HepG2 (cell line): Measurements from ENCODE around the gene CCDC7. TPM values are rescaled to one million over a fixed set of nuclear protein-coding genes. Genes with fewer than 3 reads are reported as not detected.
"Not testable (repeated sequence)": the region's sequence is repeated elsewhere in the genome, so short reads cannot be mapped to it uniquely, and the experiment has no call there.

Experiments
- ATAC-seq: fragments of 200-7000 bp; cut with Tn5 transposase; 3 replicates; pipeline ENCODE4 v1.9.1; 2020; ENCODE audit warnings: mild to moderate bottlenecking, moderate library complexity
- BruUV-seq: library from RNA; stranded (reverse); fragments of 400-500 nt; replicated peaks from 2 replicates; lab custom pipeline; 2021; lab: Mats Ljungman, UMichigan
- CTCF ChIA-PET: fragments of 300-600 bp; formaldehyde crosslinking; extraction: SDS; loops from one replicate; lab custom pipeline; 2021; ENCODE audit warnings: low total read pairs, inconsistent platforms, low intra/inter-chr PET ratio; lab: Yijun Ruan, JAX
- POLR2A ChIA-PET: fragments of 350-600 bp; sonication (Branson Sonifier 250); formaldehyde crosslinking; loops from one replicate; lab custom pipeline; 2020; ENCODE audit warnings: antibody characterized with exemption, inconsistent platforms; lab: Yijun Ruan, JAX
- DNase-seq: peaks from one replicate; pipeline ENCODE4 v3.0.0-alpha.2; 2015; ENCODE audit warnings: low spot score
- FAIRE-seq: peaks from 3 replicates; lab custom pipeline; 2011; peaks lifted over from hg19 to GRCh38; lab: Jason Lieb, UNC
- H2AFZ ChIP-seq: one replicate; pipeline ENCODE4 v1.6.1; 2011; ENCODE audit warnings: low read length, inconsistent platforms
- H3K27ac ChIP-seq: fragments of 300-600 bp; 3 replicates; pipeline ENCODE4 v1.8.0; 2011; ENCODE audit warnings: mixed run types, mild to moderate bottlenecking, mixed read lengths, low read length, inconsistent platforms; ENCODE audit not compliant: insufficient read depth; ENCODE audit errors: extremely low read length
- H3K27me3 ChIP-seq, 2 experiments: fragments of 200-600 bp in 1 of 2; 2 replicates in 1 of 2; 3 replicates in 1 of 2; pipeline versions ENCODE4 v1.6.0 to v1.8.0; 2011; ENCODE audit warnings: low read length in 2 of 2, mild to moderate bottlenecking in 2 of 2, moderate library complexity in 2 of 2, inconsistent platforms in 1 of 2; ENCODE audit not compliant: insufficient read depth in 2 of 2, control insufficient read depth in 1 of 2
- H3K36me3 ChIP-seq, 2 experiments: fragments of 200-600 bp in 1 of 2; replicated peaks in 1 of 2; 2 replicates in 1 of 2; 3 replicates in 1 of 2; pipeline versions ENCODE4 v1.5.1 to v1.8.0; 2011; ENCODE audit warnings: low read length in 2 of 2, inconsistent platforms in 1 of 2; ENCODE audit not compliant: insufficient read depth in 2 of 2, control insufficient read depth in 1 of 2
- H3K4me1 ChIP-seq: 2 replicates; pipeline ENCODE4 v1.5.1; 2012; ENCODE audit warnings: low read length, inconsistent platforms; ENCODE audit not compliant: insufficient read depth
- H3K4me2 ChIP-seq: 2 replicates; pipeline ENCODE4 v1.6.0; 2011; ENCODE audit warnings: low read depth, low read length, inconsistent platforms
- H3K4me3 ChIP-seq, 3 experiments: fragments of 200-600 bp in 1 of 3; sonication (generic), shearing (Covaris generic) in 1 of 3; replicated peaks in 1 of 3; 2 replicates each; pipeline ENCODE4 v1.5.1; 2011 to 2016; ENCODE audit warnings: low read length in 3 of 3, inconsistent platforms in 2 of 3, low read depth in 2 of 3, mild to moderate bottlenecking in 2 of 3, control low read depth in 1 of 3, mixed read lengths in 1 of 3; ENCODE audit not compliant: insufficient read depth in 1 of 3
- H3K79me2 ChIP-seq: one replicate; pipeline ENCODE4 v1.6.1; 2011; ENCODE audit warnings: low read length, inconsistent platforms; ENCODE audit not compliant: insufficient read depth
- H3K9ac ChIP-seq: 2 replicates; pipeline ENCODE4 v1.6.0; 2011; ENCODE audit warnings: mild to moderate bottlenecking, low read depth, low read length, inconsistent platforms; ENCODE audit not compliant: insufficient read depth
- H3K9me3 ChIP-seq: 2 replicates; pipeline ENCODE4 v1.5.1; 2012; ENCODE audit warnings: mild to moderate bottlenecking, low read length
- H4K20me1 ChIP-seq: 2 replicates; pipeline ENCODE4 v1.6.0; 2011; ENCODE audit warnings: inconsistent platforms, mild to moderate bottlenecking, low read length, moderate library complexity; ENCODE audit not compliant: insufficient read depth
- ATAD3A ChIP-seq: sonication (generic); formaldehyde crosslinking; IDR thresholded peaks from 2 replicates; pipeline ENCODE4 v1.4.0; 2020; ENCODE audit warnings: missing genetic modification reagents
- ATF2 ChIP-seq: sonication (generic); formaldehyde crosslinking; IDR thresholded peaks from 2 replicates; pipeline ENCODE4 v1.4.0; 2020; ENCODE audit warnings: missing genetic modification reagents
- ATF7-NPFF ChIP-seq: sonication (generic); formaldehyde crosslinking; IDR thresholded peaks from 2 replicates; pipeline ENCODE4 v1.8.1; 2023; ENCODE audit warnings: mild to moderate bottlenecking, low read depth, missing genetic modification reagents, moderate library complexity
- ELF3 ChIP-seq: IDR thresholded peaks from 2 replicates; pipeline ENCODE4 v1.6.1; 2016; ENCODE audit warnings: missing genetic modification reagents, missing compliant biosample characterization
- JDP2 ChIP-seq: sonication (generic); formaldehyde crosslinking; IDR thresholded peaks from 2 replicates; pipeline ENCODE4 v1.8.1; 2022; ENCODE audit warnings: missing genetic modification reagents, borderline replicate concordance
- JUN ChIP-seq: sonication (generic); formaldehyde crosslinking; IDR thresholded peaks from 2 replicates; pipeline ENCODE4 v1.4.0; 2020; ENCODE audit warnings: mild to moderate bottlenecking, missing genetic modification reagents
- NFIB ChIP-seq: sonication (generic); formaldehyde crosslinking; IDR thresholded peaks from 2 replicates; pipeline ENCODE4 v1.9.0; 2021; ENCODE audit warnings: missing genetic modification reagents, mild to moderate bottlenecking, borderline replicate concordance
- SMC3 ChIP-seq: IDR thresholded peaks from 2 replicates; pipeline ENCODE4 v1.6.1; 2011; ENCODE audit warnings: low read length, improper control_type of control experiment
- ZFP91 ChIP-seq: sonication (generic); formaldehyde crosslinking; IDR thresholded peaks from 2 replicates; pipeline ENCODE4 v1.9.0; 2022; ENCODE audit warnings: missing genetic modification reagents, mild to moderate bottlenecking, borderline replicate concordance
- ZNF34 ChIP-seq: sonication (generic); formaldehyde crosslinking; IDR thresholded peaks from 2 replicates; pipeline ENCODE4 v1.4.0; 2020; ENCODE audit warnings: mild to moderate bottlenecking, missing genetic modification reagents, borderline replicate concordance
- ZNF354B ChIP-seq: sonication (generic); formaldehyde crosslinking; IDR thresholded peaks from 2 replicates; pipeline ENCODE4 v1.8.0; 2022; ENCODE audit warnings: mild to moderate bottlenecking, missing genetic modification reagents
- WGBS: methylation state at CpG from one replicate; pipeline ENCODE4 v1.1.6; 2017; ENCODE audit warnings: low lambda C conversion rate; 5-methylcytosine and 5-hydroxymethylcytosine counted together
- in situ Hi-C: cut with HindIII; loops from 2 replicates; pipeline ENCODE4 v1.10.0; 2017; ENCODE audit warnings: low pct_unique_long_range_greater_than_20kb; ENCODE audit not compliant: extremely low pct_ligation_motif_present
- intact Hi-C: fragments of 100-400 bp; cut with micrococcal nuclease; formaldehyde crosslinking; loops from one replicate; pipeline ENCODE4 v1.10.0; 2022; ENCODE audit not compliant: unreplicated experiment
- polyA plus RNA-seq, 8 experiments: library from polyadenylated mRNA; depleted of rRNA in 3 of 8; stranded (reverse) in 7 of 8; unstranded in 1 of 8; fragments of >200 nt; fragmentation: Illumina TruSeq in 4 of 8; extraction: Trizol in 4 of 8; gene quantifications; 2 replicates each; pipeline versions ENCODE4 v1.2.1 to v1.2.3, GENCODE V29; 2011 to 2016; ENCODE audit warnings: low read depth in 4 of 8, missing spikeins in 1 of 8, mixed read lengths in 1 of 8; ENCODE audit not compliant: insufficient read depth in 1 of 8
- total RNA-seq, 5 experiments: library from RNA; depleted of rRNA; stranded (reverse); fragments of >200 nt; fragmentation: Illumina TruSeq; extraction: Trizol; gene quantifications; 2 replicates each; pipeline ENCODE4 v1.2.3, GENCODE V29; 2016; ENCODE audit warnings: low read depth in 1 of 5
- TF ChIP-seq, protein P1 (sequence below): sonication (generic); formaldehyde crosslinking; IDR thresholded peaks from 2 replicates; pipeline ENCODE4 v1.5.1; 2020; ENCODE audit warnings: mild to moderate bottlenecking, missing genetic modification reagents
- TF ChIP-seq, protein P2 (sequence below): sonication (generic); formaldehyde crosslinking; IDR thresholded peaks from 2 replicates; pipeline ENCODE4 v1.4.0; 2020; ENCODE audit warnings: mild to moderate bottlenecking, missing genetic modification reagents

The CCDC7 gene
- total and polyA plus RNA-seq, 2 of the 13 experiments (the other 11 are each of a cell fraction or from before 2014, with no cell fraction given): 0.40 to 1.8 TPM

DNA sequence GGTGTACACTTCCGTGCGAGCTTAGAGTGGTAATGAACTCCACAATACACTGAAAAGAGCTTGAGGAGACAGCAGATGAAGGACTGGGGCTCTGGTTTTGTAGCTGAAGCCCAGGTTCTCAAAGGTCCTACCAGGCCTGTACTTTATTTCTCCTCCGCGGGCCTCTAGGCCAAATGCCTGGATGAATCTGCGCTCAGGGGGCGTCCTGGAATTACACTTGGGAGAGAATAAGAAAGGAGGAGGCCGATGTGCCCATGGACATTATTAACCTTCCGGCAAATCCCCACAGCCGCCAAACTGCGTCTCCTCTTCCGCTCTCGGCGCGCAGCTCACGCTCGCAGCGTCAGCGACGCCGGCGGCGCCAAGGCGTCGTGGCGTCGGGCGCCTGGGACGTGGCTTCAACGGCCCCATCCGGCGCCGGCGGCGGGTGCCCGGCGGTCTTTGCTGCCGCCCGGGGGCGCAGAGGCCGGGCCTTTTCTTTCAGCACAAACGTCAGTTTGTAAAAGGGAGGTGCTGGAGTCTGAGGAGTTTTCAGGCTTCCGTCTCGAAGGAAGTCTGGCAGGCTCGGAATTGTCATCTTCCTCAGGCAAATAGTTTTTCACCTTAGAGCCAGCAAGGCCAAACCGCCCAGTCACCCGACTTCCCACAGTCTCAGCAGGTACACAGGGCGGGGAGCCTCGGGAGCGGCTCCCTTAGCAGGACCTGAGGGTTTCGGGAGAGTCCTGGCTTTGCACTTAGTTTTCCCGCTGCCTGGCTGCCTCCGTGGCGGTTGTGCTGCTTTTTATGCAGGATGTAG, at the start of gene CCDC7 (continued):
- TF ChIP-seq JDP2 (CRISPR knock-in tag) (no peak; the same call in 1 of the 2 replicates), ATF7-NPFF (CRISPR knock-in tag) (0 out of 2 replicates have a peak, but pooled peaks have one; percentile 44), NFIB (no peak), ZNF354B (CRISPR knock-in tag) (0 out of 2 replicates have a peak, but pooled peaks have one; percentile 54), ZFP91 (CRISPR knock-in tag) (peak; percentile 83; the same call in 1 of the 2 replicates), SMC3 (no peak), ATAD3A (CRISPR knock-in tag) (no peak), ELF3 (peak; percentile 39; the same call in 1 of the 2 replicates), ATF2 (CRISPR knock-in tag) (peak; percentile 57; the same call in 1 of the 2 replicates), ZNF34 (CRISPR knock-in tag) (no peak), JUN (CRISPR knock-in tag) (no peak)
- TF ChIP-seq, protein P1, sequence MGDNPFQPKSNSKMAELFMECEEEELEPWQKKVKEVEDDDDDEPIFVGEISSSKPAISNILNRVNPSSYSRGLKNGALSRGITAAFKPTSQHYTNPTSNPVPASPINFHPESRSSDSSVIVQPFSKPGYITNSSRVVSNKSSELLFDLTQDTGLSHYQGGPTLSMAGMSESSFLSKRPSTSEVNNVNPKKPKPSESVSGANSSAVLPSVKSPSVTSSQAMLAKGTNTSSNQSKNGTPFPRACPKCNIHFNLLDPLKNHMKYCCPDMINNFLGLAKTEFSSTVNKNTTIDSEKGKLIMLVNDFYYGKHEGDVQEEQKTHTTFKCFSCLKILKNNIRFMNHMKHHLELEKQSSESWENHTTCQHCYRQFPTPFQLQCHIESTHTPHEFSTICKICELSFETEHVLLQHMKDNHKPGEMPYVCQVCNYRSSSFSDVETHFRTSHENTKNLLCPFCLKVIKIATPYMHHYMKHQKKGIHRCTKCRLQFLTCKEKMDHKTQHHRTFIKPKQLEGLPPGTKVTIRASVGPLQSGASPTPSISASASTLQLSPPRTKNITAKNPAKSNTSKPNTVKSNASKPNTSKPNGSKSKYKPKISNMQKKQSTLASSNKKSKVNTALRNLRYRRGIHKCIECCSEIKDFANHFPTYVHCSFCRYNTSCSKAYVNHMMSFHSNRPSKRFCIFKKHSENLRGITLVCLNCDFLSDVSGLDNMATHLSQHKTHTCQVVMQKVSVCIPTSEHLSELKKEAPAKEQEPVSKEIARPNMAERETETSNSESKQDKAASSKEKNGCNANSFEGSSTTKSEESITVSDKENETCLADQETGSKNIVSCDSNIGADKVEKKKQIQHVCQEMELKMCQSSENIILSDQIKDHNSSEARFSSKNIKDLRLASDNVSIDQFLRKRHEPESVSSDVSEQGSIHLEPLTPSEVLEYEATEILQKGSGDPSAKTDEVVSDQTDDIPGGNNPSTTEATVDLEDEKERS (CRISPR knock-in tag): no peak
- TF ChIP-seq, protein P2, sequence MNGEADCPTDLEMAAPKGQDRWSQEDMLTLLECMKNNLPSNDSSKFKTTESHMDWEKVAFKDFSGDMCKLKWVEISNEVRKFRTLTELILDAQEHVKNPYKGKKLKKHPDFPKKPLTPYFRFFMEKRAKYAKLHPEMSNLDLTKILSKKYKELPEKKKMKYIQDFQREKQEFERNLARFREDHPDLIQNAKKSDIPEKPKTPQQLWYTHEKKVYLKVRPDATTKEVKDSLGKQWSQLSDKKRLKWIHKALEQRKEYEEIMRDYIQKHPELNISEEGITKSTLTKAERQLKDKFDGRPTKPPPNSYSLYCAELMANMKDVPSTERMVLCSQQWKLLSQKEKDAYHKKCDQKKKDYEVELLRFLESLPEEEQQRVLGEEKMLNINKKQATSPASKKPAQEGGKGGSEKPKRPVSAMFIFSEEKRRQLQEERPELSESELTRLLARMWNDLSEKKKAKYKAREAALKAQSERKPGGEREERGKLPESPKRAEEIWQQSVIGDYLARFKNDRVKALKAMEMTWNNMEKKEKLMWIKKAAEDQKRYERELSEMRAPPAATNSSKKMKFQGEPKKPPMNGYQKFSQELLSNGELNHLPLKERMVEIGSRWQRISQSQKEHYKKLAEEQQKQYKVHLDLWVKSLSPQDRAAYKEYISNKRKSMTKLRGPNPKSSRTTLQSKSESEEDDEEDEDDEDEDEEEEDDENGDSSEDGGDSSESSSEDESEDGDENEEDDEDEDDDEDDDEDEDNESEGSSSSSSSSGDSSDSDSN (CRISPR knock-in tag): peak; percentile 100

DNA sequence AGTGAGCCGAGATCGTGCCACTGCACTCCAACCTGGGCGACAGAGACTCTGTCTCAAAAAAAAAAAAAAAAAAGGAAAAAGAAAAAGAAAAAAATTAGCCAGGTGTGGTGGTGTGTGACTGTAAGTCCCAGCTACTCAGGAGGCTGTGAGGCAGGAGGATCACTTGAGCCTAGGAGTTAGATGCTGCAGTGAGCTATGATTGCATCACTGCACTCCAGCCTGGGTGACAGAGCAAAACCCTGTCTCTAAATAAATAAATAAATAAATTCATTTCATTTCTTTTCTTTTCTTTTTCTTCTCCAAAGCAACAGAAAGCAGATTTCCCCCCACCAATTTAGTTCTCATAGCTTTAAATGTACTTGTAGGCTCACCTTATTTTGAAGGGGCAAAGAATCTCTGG, 48.8 kb upstream of the CCDC7 start:
- BruUV-seq, in situ Hi-C loops, ATAC-seq, H3K4me2 ChIP-seq, H3K36me3 ChIP-seq, H2AFZ ChIP-seq, H3K9me3 ChIP-seq, CTCF ChIA-PET, H4K20me1 ChIP-seq, H3K9ac ChIP-seq, DNase-seq, intact Hi-C loops, POLR2A ChIA-PET, H3K4me1 ChIP-seq, H3K27ac ChIP-seq, H3K79me2 ChIP-seq, FAIRE-seq, H3K27me3 ChIP-seq, H3K4me3 ChIP-seq: not testable (repeated sequence)
- whole genome bisulfite sequencing: 7% methylated on average over 3 of the region's 3 CpGs
